ENCODE data around the gene SPTA1.

Gene SPTA1

GRCh38 chr1:158570480-158570879 is 116.0 kb downstream of the SPTA1 start, which contains the start of gene OR6P1:
OR6P1 (minus strand) TSS chr1:158570580; CDS start chr1:158563604, 6,976 bp downstream.
- no peak within 1 kb of the TSS for H3K4me3 ChIP-seq (ENCODE audit: low read length)
- no peak for TF ChIP-seq ZNF274 (IDR thresholded peaks at IDR 0.05; ENCODE audit: low read depth, low read length)

DNA sequence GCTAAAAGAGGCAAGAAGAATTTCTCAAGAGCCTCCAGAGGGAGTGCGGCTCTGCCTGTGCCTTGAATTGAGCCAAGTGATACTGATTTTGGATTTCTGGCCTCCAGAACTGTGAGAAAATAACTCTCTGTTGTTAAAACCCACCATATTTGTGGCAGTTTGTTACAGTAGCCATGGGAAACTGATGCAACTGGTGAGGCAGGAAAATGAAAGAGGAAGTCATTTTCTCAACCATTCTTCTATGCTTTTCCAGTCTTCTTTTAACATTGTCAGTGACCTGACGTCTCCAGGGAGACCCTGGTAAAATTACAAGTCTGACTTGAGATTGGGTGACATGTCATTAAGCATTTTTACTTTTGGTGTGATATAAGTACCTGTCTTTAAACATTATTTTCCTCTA is 121.9 kb downstream of the SPTA1 start:
- no peak overlapping the region for H3K4me3 ChIP-seq (ENCODE audit: low read length)
- no peak for TF ChIP-seq ZNF274 (IDR thresholded peaks at IDR 0.05; ENCODE audit: low read depth, low read length)

GRCh38 chr1:158563853-158564252 is 122.7 kb downstream of the SPTA1 start:
- H3K4me3 ChIP-seq (ENCODE audit: low read length): no peak overlapping the region
- TF ChIP-seq ZNF274 (IDR thresholded peaks at IDR 0.05; ENCODE audit: low read depth, low read length): no peak
